SK-N-SH (cell line): ENCODE data around the gene NEK6. TPM values are rescaled to one million over a fixed set of nuclear protein-coding genes. Genes with fewer than 3 reads are reported as not detected.

ENCODE experiments used
- CTCF ChIA-PET: fragments of 300-600, 350-600 bp; formaldehyde crosslinking; extraction: SDS; loops from one replicate; lab custom pipeline; 2021; lab: Yijun Ruan, JAX
- POLR2A ChIA-PET: fragments of 350-600 bp; sonication (Branson Sonifier 250); formaldehyde crosslinking; extraction: SDS; loops from one replicate; lab custom pipeline; 2020; ENCODE audit warnings: antibody characterized with exemption, inconsistent platforms; lab: Yijun Ruan, JAX
- DNase-seq: peaks from one replicate; pipeline ENCODE4 v3.0.0; 2012
- H2AFZ ChIP-seq: fragments of 200-600 bp; sonication (generic); 2 replicates; pipeline ENCODE4 v1.8.1; 2016; ENCODE audit warnings: antibody characterized with exemption, mild to moderate bottlenecking, low read depth
- H3F3A ChIP-seq: fragments of 200-600 bp; sonication (generic); replicated peaks from 2 replicates; pipeline ENCODE3; 2016; ENCODE audit warnings: antibody characterized with exemption, mild to moderate bottlenecking; ENCODE audit not compliant: insufficient read depth
- H3K27ac ChIP-seq, 2 experiments: fragments of 200-500 bp in 1 of 2; fragments of 200-600 bp in 1 of 2; sonication (Bioruptor generic) in 1 of 2; sonication (generic), shearing (Covaris generic) in 1 of 2; 2 replicates each; pipeline versions ENCODE4 v1.5.1 to v1.6.1; 2014 to 2016; ENCODE audit warnings: low read depth in 2 of 2, inconsistent platforms in 1 of 2, low read length in 1 of 2, mild to moderate bottlenecking in 1 of 2, mixed read lengths in 1 of 2
- H3K27me3 ChIP-seq: fragments of 200-600 bp; sonication (generic), shearing (Covaris generic); 2 replicates; pipeline ENCODE4 v1.6.1; 2016; ENCODE audit warnings: mixed run types; ENCODE audit not compliant: insufficient read depth
- H3K36me3 ChIP-seq, 2 experiments: fragments of 200-500 bp in 1 of 2; fragments of 200-600 bp in 1 of 2; sonication (Bioruptor generic) in 1 of 2; sonication (generic) in 1 of 2; replicated peaks in 1 of 2; 2 replicates each; pipeline versions ENCODE3 to v1.5.1; 2014 to 2016; ENCODE audit warnings: low read length in 1 of 2, mild to moderate bottlenecking in 1 of 2; ENCODE audit not compliant: insufficient read depth in 2 of 2, control insufficient read depth in 1 of 2
- H3K4me1 ChIP-seq, 2 experiments: fragments of 200-500 bp in 1 of 2; fragments of 200-600 bp in 1 of 2; sonication (Bioruptor generic) in 1 of 2; sonication (generic), shearing (Covaris generic) in 1 of 2; 2 replicates each; pipeline versions ENCODE4 v1.5.1 to v1.6.1; 2014 to 2016; ENCODE audit warnings: low read depth in 1 of 2, low read length in 1 of 2, mixed run types in 1 of 2; ENCODE audit not compliant: insufficient read depth in 2 of 2, control insufficient read depth in 1 of 2
- H3K4me2 ChIP-seq: fragments of 200-600 bp; sonication (generic), shearing (Covaris generic); 2 replicates; pipeline ENCODE4 v1.6.1; 2017; ENCODE audit warnings: mixed run types
- H3K4me3 ChIP-seq, 2 experiments: fragments of 200-500 bp in 1 of 2; fragments of 200-600 bp in 1 of 2; sonication (Bioruptor generic) in 1 of 2; sonication (generic), shearing (Covaris generic) in 1 of 2; 2 replicates each; pipeline versions ENCODE4 v1.5.1 to v1.8.1; 2014 to 2016; ENCODE audit warnings: low read depth in 2 of 2, inconsistent platforms in 1 of 2, low read length in 1 of 2, mild to moderate bottlenecking in 1 of 2, mixed read lengths in 1 of 2, moderate library complexity in 1 of 2
- H3K79me2 ChIP-seq: fragments of 200-600 bp; sonication (generic); 2 replicates; pipeline ENCODE4 v1.8.1; 2017; ENCODE audit warnings: mild to moderate bottlenecking; ENCODE audit not compliant: insufficient read depth
- H3K9ac ChIP-seq: fragments of 200-600 bp; sonication (generic); 2 replicates; pipeline ENCODE4 v1.6.1; 2017; ENCODE audit warnings: mixed run types
- H3K9me2 ChIP-seq: fragments of 200-600 bp; sonication (generic); 2 replicates; pipeline ENCODE4 v1.6.1; 2017; ENCODE audit warnings: mixed run types
- H3K9me3 ChIP-seq: fragments of 200-600 bp; sonication (generic); 2 replicates; pipeline ENCODE4 v1.6.1; 2017; ENCODE audit warnings: mixed run types, mild to moderate bottlenecking, moderate library complexity
- H4K20me1 ChIP-seq: fragments of 200-600 bp; sonication (generic); 2 replicates; pipeline ENCODE4 v1.6.1; 2017; ENCODE audit warnings: mild to moderate bottlenecking, mixed run types; ENCODE audit not compliant: insufficient read depth
- EZH2phosphoT487 ChIP-seq: fragments of 200-600 bp; sonication (generic); IDR thresholded peaks from 2 replicates; pipeline ENCODE4 v1.6.1; 2017; ENCODE audit warnings: low read depth, mixed run types, mild to moderate bottlenecking, antibody characterized with exemption, moderate library complexity, borderline replicate concordance
- FOXJ3 ChIP-seq: sonication (generic); formaldehyde crosslinking; IDR thresholded peaks from 2 replicates; pipeline ENCODE4 v1.5.1; 2020; ENCODE audit warnings: mild to moderate bottlenecking, missing genetic modification reagents
- FOXM1 ChIP-seq: IDR thresholded peaks from 2 replicates; pipeline ENCODE4 v1.4.0; 2012; ENCODE audit warnings: low read depth, mild to moderate bottlenecking
- MAX ChIP-seq: IDR thresholded peaks from 2 replicates; pipeline ENCODE4 v1.4.0; 2012; ENCODE audit warnings: low read depth
- MEF2A ChIP-seq: IDR thresholded peaks from 2 replicates; pipeline ENCODE4 v1.4.0; 2012; ENCODE audit warnings: low read depth, borderline replicate concordance
- MXI1 ChIP-seq: IDR thresholded peaks from 2 replicates; pipeline ENCODE4 v1.6.1; 2012; ENCODE audit warnings: mild to moderate bottlenecking, low read depth, low read length, improper control_type of control experiment
- NRF1 ChIP-seq: IDR thresholded peaks from 2 replicates; pipeline ENCODE4 v1.6.1; 2012; ENCODE audit warnings: low read depth, mild to moderate bottlenecking, low read length
- RAD21 ChIP-seq: IDR thresholded peaks from 2 replicates; pipeline ENCODE4 v1.6.1; 2012; ENCODE audit warnings: mild to moderate bottlenecking, low read length
- SIN3A ChIP-seq: IDR thresholded peaks from 2 replicates; pipeline ENCODE4 v1.6.1; 2012; ENCODE audit warnings: low read depth, mild to moderate bottlenecking, low read length, moderate library complexity, borderline replicate concordance
- TAF1 ChIP-seq: IDR thresholded peaks from 2 replicates; pipeline ENCODE4 v1.6.1; 2012; ENCODE audit warnings: low read depth, mild to moderate bottlenecking, low read length, moderate library complexity, borderline replicate concordance
- TEAD4 ChIP-seq: IDR thresholded peaks from 2 replicates; pipeline ENCODE4 v1.4.0; 2012; ENCODE audit warnings: mild to moderate bottlenecking, borderline replicate concordance; ENCODE audit not compliant: insufficient read depth
- USF1 ChIP-seq: IDR thresholded peaks from 2 replicates; pipeline ENCODE4 v1.4.0; 2012; ENCODE audit warnings: low read depth, borderline replicate concordance
- USF2 ChIP-seq: fragments of 150-350 bp; IDR thresholded peaks from 2 replicates; pipeline ENCODE4 v1.6.1; 2017; ENCODE audit warnings: antibody characterized with exemption, low read length, low read depth, borderline replicate concordance
- ZBTB33 ChIP-seq: IDR thresholded peaks from 2 replicates; pipeline ENCODE4 v1.4.0; 2012; ENCODE audit warnings: low read depth, borderline replicate concordance
- WGBS: methylation state at CpG from one replicate; pipeline ENCODE4 v1.1.6; 2017; ENCODE audit warnings: low lambda C conversion rate; 5-methylcytosine and 5-hydroxymethylcytosine counted together
- polyA plus RNA-seq, 3 experiments: library from polyadenylated mRNA; depleted of rRNA; stranded (reverse); fragments of >200 nt; gene quantifications; 2 replicates each; pipeline ENCODE4 v1.2.3, GENCODE V29; 2012

Gene NEK6
- polyA plus RNA-seq, 1 of the 3 experiments (the other 2 are of a cell fraction) = 89.8 TPM

GRCh38 chr9:124389146-124389939 lies 131.6 kb downstream of the NEK6 start:
- no peaks in the 10 kb centered on the region for H3K9me2 ChIP-seq
- H3K27me3 ChIP-seq = no peaks in the 10 kb centered on the region
- ChIA-PET CTCF (interaction anchor here (0.6 to 10.0 kb wide), 12 partner anchors 9 to 688 kb away, joined by 3 to 87 read pairs (median 9); partner anchors contain the start of gene PSMB7), POLR2A (interaction anchor here (1.3 kb wide), 1 partner anchor 14 kb away, joined by 6 read pairs; no protein-coding TSS in a partner anchor)
- no peak overlapping the region for H3K9ac ChIP-seq
- H3K27ac ChIP-seq = no peak overlapping the region
- peaks cover 89% of the 10 kb centered on the region for H4K20me1 ChIP-seq
- no peak overlapping the region for H2AFZ ChIP-seq
- no peak overlapping the region for H3K4me2 ChIP-seq
- no peaks in the 10 kb centered on the region for H3K9me3 ChIP-seq
- peaks cover 34% of the 10 kb centered on the region for H3F3A ChIP-seq
- DNase-seq = no peak
- peaks cover 2 to 4% of the 10 kb centered on the region in 2 experiments for H3K36me3 ChIP-seq
- no peak overlapping the region for H3K4me3 ChIP-seq
- peaks cover 42 to 49% of the 10 kb centered on the region in 2 experiments for H3K4me1 ChIP-seq
- H3K79me2 ChIP-seq = peaks cover 88% of the 10 kb centered on the region
- WGBS = 90% methylated on average over 7 of the region's 7 CpGs
- TF ChIP-seq EZH2phosphoT487 (no peak), USF1 (no peak), MAX (no peak), MEF2A (no peak), FOXM1 (no peak), MXI1 (no peak), FOXJ3 (no peak), SIN3A (no peak), TAF1 (no peak), USF2 (no peak), TEAD4 (no peak), NRF1 (no peak), RAD21 (no peak), ZBTB33 (no peak)
